GM23338 (cell line): ENCODE results near the gene FCN1. TPM values are rescaled to one million over a fixed set of nuclear protein-coding genes. Genes with fewer than 3 reads are reported as not detected.

ENCODE experiments used
- ATAC-seq: fragments of 200-7000 bp; cut with Tn5 transposase; 3 replicates; pipeline ENCODE4 v1.9.1; 2020
- DNase-seq: peaks from one replicate; pipeline ENCODE4 v3.0.0-alpha.2; 2015; ENCODE audit warnings: low spot score
- H2AFZ ChIP-seq: fragments of 200-600 bp; sonication (generic); 2 replicates; pipeline ENCODE4 v1.8.0; 2016; ENCODE audit warnings: antibody characterized with exemption, mild to moderate bottlenecking, moderate library complexity
- H3F3A ChIP-seq: fragments of 200-600 bp; sonication (generic); replicated peaks from 2 replicates; pipeline ENCODE4 v1.8.0; 2017; ENCODE audit warnings: antibody characterized with exemption, mixed run types, low read depth
- H3K27ac ChIP-seq: fragments of 200-600 bp; sonication (generic); 2 replicates; pipeline ENCODE4 v1.6.1; 2016; ENCODE audit warnings: low read depth
- H3K27me3 ChIP-seq: fragments of 200-600 bp; sonication (generic); 2 replicates; pipeline ENCODE4 v1.8.0; 2016; ENCODE audit warnings: mild to moderate bottlenecking, mixed run types, moderate library complexity; ENCODE audit not compliant: insufficient read depth
- H3K36me3 ChIP-seq: fragments of 200-600 bp; sonication (generic); 2 replicates; pipeline ENCODE4 v1.8.0; 2016; ENCODE audit warnings: mild to moderate bottlenecking; ENCODE audit not compliant: insufficient read depth
- H3K4me1 ChIP-seq: fragments of 200-600 bp; sonication (generic); 2 replicates; pipeline ENCODE4 v1.8.0; 2016; ENCODE audit warnings: mild to moderate bottlenecking, moderate library complexity; ENCODE audit not compliant: insufficient read depth
- H3K4me2 ChIP-seq: fragments of 200-600 bp; sonication (generic); 2 replicates; pipeline ENCODE4 v1.7.1; 2017; ENCODE audit warnings: mixed run types
- H3K4me3 ChIP-seq: fragments of 200-600 bp; sonication (generic); 2 replicates; pipeline ENCODE4 v1.6.1; 2016; ENCODE audit warnings: mixed run types
- H3K79me2 ChIP-seq: fragments of 200-600 bp; sonication (generic); replicated peaks from 2 replicates; pipeline ENCODE4 v1.8.0; 2017; ENCODE audit warnings: mild to moderate bottlenecking; ENCODE audit not compliant: insufficient read depth
- H3K9me2 ChIP-seq: fragments of 200-600 bp; sonication (generic); 2 replicates; pipeline ENCODE4 v1.8.0; 2017; ENCODE audit not compliant: insufficient read depth
- H4K20me1 ChIP-seq: fragments of 200-600 bp; sonication (generic); replicated peaks from 2 replicates; pipeline ENCODE4 v1.8.0; 2017; ENCODE audit warnings: mild to moderate bottlenecking; ENCODE audit not compliant: insufficient read depth
- H3K27ac Mint-ChIP-seq: 2 replicates; pipeline ENCODE4 v1.8.0; 2020; ENCODE audit warnings: inconsistent platforms, mild to moderate bottlenecking, moderate library complexity, mixed read lengths
- H3K27me3 Mint-ChIP-seq: 3 replicates; pipeline ENCODE4 v1.8.0; 2022; ENCODE audit warnings: low read depth, mild to moderate bottlenecking, moderate library complexity, mixed read lengths, inconsistent platforms; ENCODE audit not compliant: insufficient read depth, poor library complexity
- H3K36me3 Mint-ChIP-seq: 3 replicates; pipeline ENCODE4 v1.8.0; 2021; ENCODE audit warnings: low read depth, mild to moderate bottlenecking, inconsistent platforms, moderate library complexity, mixed read lengths
- H3K4me1 Mint-ChIP-seq: 3 replicates; pipeline ENCODE4 v1.8.0; 2020; ENCODE audit warnings: mild to moderate bottlenecking, inconsistent platforms, mixed read lengths
- H3K4me3 Mint-ChIP-seq: 3 replicates; pipeline ENCODE4 v1.8.0; 2021; ENCODE audit warnings: moderate library complexity, mild to moderate bottlenecking, inconsistent platforms, mixed read lengths
- H3K9me3 Mint-ChIP-seq: 3 replicates; pipeline ENCODE4 v1.8.0; 2020; ENCODE audit warnings: moderate library complexity, mild to moderate bottlenecking, inconsistent platforms, mixed read lengths
- CREB1 ChIP-seq: fragments of 250-450 bp; sonication (Bioruptor Pico); IDR thresholded peaks from 2 replicates; pipeline ENCODE4 v1.5.0; 2020; ENCODE audit warnings: low read depth, mild to moderate bottlenecking, moderate library complexity
- EZH2 ChIP-seq: fragments of 200-600 bp; sonication (generic); IDR thresholded peaks from one replicate; pipeline ENCODE4 v1.8.0; 2017; ENCODE audit warnings: antibody characterized with exemption, mild to moderate bottlenecking, low read depth; ENCODE audit not compliant: unreplicated experiment
- JUNB ChIP-seq: IDR thresholded peaks from one replicate; pipeline ENCODE4 v1.6.1; 2016; ENCODE audit warnings: antibody characterized with exemption; ENCODE audit not compliant: unreplicated experiment
- ZNF114 ChIP-seq: fragments of 250-450 bp; sonication (Bioruptor Pico); IDR thresholded peaks from 2 replicates; pipeline ENCODE4 v1.5.0; 2020; ENCODE audit warnings: mild to moderate bottlenecking, moderate library complexity
- ZNF331 ChIP-seq: fragments of 250-450 bp; sonication (Bioruptor Pico); IDR thresholded peaks from 2 replicates; pipeline ENCODE4 v1.5.0; 2020; ENCODE audit warnings: low read depth, mild to moderate bottlenecking, moderate library complexity
- polyA plus RNA-seq: library from polyadenylated mRNA; unstranded; fragments of >200 nt; fragmentation: Nextera tagmentation; extraction: Ambion mirVana; gene quantifications from 2 replicates; pipeline ENCODE4 v1.2.1, GENCODE V29; 2016
- total RNA-seq: library from RNA; depleted of rRNA; stranded (reverse); fragments of >200 nt; shearing (Covaris generic); gene quantifications from 2 replicates; pipeline ENCODE4 v1.2.3, GENCODE V29; 2014
- TF ChIP-seq, protein P1 (sequence below), 2 experiments: fragments of 200-600 bp in 1 of 2; sonication (generic) in 1 of 2; conservative IDR thresholded peaks; 2 replicates each; pipeline versions ENCODE4 v1.5.1 to v1.6.1; 2016 to 2017; ENCODE audit warnings: antibody characterized with exemption in 2 of 2, low read depth in 2 of 2, mild to moderate bottlenecking in 2 of 2, moderate library complexity in 1 of 2
- TF ChIP-seq, protein P2 (sequence below): IDR thresholded peaks from one replicate; pipeline ENCODE4 v1.6.1; 2018; ENCODE audit warnings: antibody characterized with exemption; ENCODE audit not compliant: unreplicated experiment

Gene FCN1
- total and polyA plus RNA-seq, 2 experiments from 2014 or later = not detected

GRCh38 chr9:134870301-134870694 is 47.4 kb downstream of the FCN1 start:
- Mint-ChIP-seq H3K27me3 (no peaks in the 10 kb centered on the region), H3K4me1 (no peaks in the 10 kb centered on the region), H3K27ac (no peak overlapping the region), H3K4me3 (no peak overlapping the region), H3K36me3 (no peaks in the 10 kb centered on the region), H3K9me3 (no peaks in the 10 kb centered on the region)
- Histone ChIP-seq H3K79me2 (no peaks in the 10 kb centered on the region), H3K27me3 (no peaks in the 10 kb centered on the region), H3K36me3 (no peaks in the 10 kb centered on the region), H3K4me1 (no peaks in the 10 kb centered on the region), H3K4me2 (no peak overlapping the region), H4K20me1 (no peaks in the 10 kb centered on the region), H3K9me2 (no peaks in the 10 kb centered on the region), H2AFZ (no peak overlapping the region), H3K4me3 (no peak overlapping the region), H3F3A (no peaks in the 10 kb centered on the region), H3K27ac (no peak overlapping the region)
- TF ChIP-seq, protein P1, sequence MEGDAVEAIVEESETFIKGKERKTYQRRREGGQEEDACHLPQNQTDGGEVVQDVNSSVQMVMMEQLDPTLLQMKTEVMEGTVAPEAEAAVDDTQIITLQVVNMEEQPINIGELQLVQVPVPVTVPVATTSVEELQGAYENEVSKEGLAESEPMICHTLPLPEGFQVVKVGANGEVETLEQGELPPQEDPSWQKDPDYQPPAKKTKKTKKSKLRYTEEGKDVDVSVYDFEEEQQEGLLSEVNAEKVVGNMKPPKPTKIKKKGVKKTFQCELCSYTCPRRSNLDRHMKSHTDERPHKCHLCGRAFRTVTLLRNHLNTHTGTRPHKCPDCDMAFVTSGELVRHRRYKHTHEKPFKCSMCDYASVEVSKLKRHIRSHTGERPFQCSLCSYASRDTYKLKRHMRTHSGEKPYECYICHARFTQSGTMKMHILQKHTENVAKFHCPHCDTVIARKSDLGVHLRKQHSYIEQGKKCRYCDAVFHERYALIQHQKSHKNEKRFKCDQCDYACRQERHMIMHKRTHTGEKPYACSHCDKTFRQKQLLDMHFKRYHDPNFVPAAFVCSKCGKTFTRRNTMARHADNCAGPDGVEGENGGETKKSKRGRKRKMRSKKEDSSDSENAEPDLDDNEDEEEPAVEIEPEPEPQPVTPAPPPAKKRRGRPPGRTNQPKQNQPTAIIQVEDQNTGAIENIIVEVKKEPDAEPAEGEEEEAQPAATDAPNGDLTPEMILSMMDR (conservative IDR thresholded peaks at IDR 0.05; ENCODE audit: low read depth in 2 of 2) = no peak
- TF ChIP-seq CREB1 (CRISPR knock-in tag) = no peak
- TF ChIP-seq, protein P2, sequence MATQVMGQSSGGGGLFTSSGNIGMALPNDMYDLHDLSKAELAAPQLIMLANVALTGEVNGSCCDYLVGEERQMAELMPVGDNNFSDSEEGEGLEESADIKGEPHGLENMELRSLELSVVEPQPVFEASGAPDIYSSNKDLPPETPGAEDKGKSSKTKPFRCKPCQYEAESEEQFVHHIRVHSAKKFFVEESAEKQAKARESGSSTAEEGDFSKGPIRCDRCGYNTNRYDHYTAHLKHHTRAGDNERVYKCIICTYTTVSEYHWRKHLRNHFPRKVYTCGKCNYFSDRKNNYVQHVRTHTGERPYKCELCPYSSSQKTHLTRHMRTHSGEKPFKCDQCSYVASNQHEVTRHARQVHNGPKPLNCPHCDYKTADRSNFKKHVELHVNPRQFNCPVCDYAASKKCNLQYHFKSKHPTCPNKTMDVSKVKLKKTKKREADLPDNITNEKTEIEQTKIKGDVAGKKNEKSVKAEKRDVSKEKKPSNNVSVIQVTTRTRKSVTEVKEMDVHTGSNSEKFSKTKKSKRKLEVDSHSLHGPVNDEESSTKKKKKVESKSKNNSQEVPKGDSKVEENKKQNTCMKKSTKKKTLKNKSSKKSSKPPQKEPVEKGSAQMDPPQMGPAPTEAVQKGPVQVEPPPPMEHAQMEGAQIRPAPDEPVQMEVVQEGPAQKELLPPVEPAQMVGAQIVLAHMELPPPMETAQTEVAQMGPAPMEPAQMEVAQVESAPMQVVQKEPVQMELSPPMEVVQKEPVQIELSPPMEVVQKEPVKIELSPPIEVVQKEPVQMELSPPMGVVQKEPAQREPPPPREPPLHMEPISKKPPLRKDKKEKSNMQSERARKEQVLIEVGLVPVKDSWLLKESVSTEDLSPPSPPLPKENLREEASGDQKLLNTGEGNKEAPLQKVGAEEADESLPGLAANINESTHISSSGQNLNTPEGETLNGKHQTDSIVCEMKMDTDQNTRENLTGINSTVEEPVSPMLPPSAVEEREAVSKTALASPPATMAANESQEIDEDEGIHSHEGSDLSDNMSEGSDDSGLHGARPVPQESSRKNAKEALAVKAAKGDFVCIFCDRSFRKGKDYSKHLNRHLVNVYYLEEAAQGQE = no peak
- TF ChIP-seq ZNF331 (CRISPR knock-in tag) = no peak
- TF ChIP-seq JUNB = no peak
- TF ChIP-seq EZH2 = no peak
- no peak for TF ChIP-seq ZNF114
- ATAC-seq (no peak), DNase-seq (no peak)

- no peak for TF ChIP-seq EZH2
- H3K4me2 ChIP-seq = no peak overlapping the region
- no peaks in the 10 kb centered on the region for H4K20me1 ChIP-seq
- no peaks in the 10 kb centered on the region for H3F3A ChIP-seq
- no peak overlapping the region for H3K4me3 ChIP-seq
- Mint-ChIP-seq H3K27ac (no peak overlapping the region), H3K4me1 (no peaks in the 10 kb centered on the region), H3K36me3 (no peaks in the 10 kb centered on the region), H3K9me3 (no peaks in the 10 kb centered on the region), H3K27me3 (no peaks in the 10 kb centered on the region), H3K4me3 (no peak overlapping the region)
- H3K9me2 ChIP-seq = no peaks in the 10 kb centered on the region
- no peak for ATAC-seq
- no peaks in the 10 kb centered on the region for H3K4me1 ChIP-seq
- H3K79me2 ChIP-seq = no peaks in the 10 kb centered on the region
- no peak overlapping the region for H2AFZ ChIP-seq
- H3K27ac ChIP-seq = no peak overlapping the region
- no peaks in the 10 kb centered on the region for H3K36me3 ChIP-seq
- no peak for DNase-seq
- no peaks in the 10 kb centered on the region for H3K27me3 ChIP-seq
Measured at GRCh38 chr9:134869554-134870300, 48.0 kb downstream of the FCN1 start.
